Measurements from ENCODE around the gene CELF2. TPM values are rescaled to one million over a fixed set of nuclear protein-coding genes. Genes with fewer than 3 reads are reported as not detected.

CELF2 gene
- total RNA-seq, 3 donors from 2014 or later (not counting 1 experiment from before 2014, with no cell fraction given): 282 to 298 (median 295) TPM

DNA sequence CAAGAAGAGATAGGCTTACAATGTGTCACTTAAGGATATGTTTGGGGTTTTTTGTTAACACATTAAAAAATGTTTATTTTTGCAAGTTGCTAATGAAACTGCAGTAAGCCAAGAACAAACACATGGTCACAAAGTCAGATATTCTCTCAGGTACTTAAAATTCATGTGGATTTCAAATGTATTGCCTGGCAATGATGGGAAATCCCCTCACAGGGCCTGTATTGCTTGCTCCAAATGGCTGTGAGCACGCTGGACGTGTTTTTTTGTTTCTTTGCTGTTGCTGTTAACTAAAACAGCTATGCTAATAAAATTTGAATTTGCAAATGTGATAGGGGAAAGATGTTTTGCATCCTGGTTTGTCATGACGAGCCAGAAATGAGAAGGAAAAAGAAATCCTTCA, 3.8 kb upstream of the CELF2 start:
- TF ChIP-seq, protein P1, sequence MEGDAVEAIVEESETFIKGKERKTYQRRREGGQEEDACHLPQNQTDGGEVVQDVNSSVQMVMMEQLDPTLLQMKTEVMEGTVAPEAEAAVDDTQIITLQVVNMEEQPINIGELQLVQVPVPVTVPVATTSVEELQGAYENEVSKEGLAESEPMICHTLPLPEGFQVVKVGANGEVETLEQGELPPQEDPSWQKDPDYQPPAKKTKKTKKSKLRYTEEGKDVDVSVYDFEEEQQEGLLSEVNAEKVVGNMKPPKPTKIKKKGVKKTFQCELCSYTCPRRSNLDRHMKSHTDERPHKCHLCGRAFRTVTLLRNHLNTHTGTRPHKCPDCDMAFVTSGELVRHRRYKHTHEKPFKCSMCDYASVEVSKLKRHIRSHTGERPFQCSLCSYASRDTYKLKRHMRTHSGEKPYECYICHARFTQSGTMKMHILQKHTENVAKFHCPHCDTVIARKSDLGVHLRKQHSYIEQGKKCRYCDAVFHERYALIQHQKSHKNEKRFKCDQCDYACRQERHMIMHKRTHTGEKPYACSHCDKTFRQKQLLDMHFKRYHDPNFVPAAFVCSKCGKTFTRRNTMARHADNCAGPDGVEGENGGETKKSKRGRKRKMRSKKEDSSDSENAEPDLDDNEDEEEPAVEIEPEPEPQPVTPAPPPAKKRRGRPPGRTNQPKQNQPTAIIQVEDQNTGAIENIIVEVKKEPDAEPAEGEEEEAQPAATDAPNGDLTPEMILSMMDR (IDR thresholded peaks at IDR 0.05): no peak
- Mint-ChIP-seq H3K27me3 (ENCODE audit: low read depth in 2 of 2) (peaks cover 50 to 72% of the 10 kb centered on the region in 2 donors), H3K9me3 (no peaks in the 10 kb centered on the region), H3K4me3 (no peak overlapping the region), H3K4me1 (peaks cover 8% of the 10 kb centered on the region in 2 donors), H3K27ac (no peak overlapping the region), H3K36me3 (no peaks in the 10 kb centered on the region)
- Histone ChIP-seq H3K4me1 (ENCODE audit: control insufficient read depth, insufficient read depth, low read length) (peaks cover 5% of the 10 kb centered on the region), H3K27me3 (ENCODE audit: control insufficient read depth, insufficient read depth, low read length) (peaks cover 28% of the 10 kb centered on the region), H3K4me3 (ENCODE audit: low read length) (no peak overlapping the region), H3K36me3 (ENCODE audit: control insufficient read depth, insufficient read depth, low read length) (no peaks in the 10 kb centered on the region), H3K9me3 (ENCODE audit: control insufficient read depth, insufficient read depth, low read length) (no peaks in the 10 kb centered on the region), H3K27ac (ENCODE audit: low read length) (no peak overlapping the region)
- no peak for DNase-seq
- intact Hi-C loops (cut with micrococcal nuclease): no loop called here
- WGBS (ENCODE audit: insufficient coverage): 92% methylated on average over 3 of the region's 3 CpGs
- ATAC-seq: no peak

DNA sequence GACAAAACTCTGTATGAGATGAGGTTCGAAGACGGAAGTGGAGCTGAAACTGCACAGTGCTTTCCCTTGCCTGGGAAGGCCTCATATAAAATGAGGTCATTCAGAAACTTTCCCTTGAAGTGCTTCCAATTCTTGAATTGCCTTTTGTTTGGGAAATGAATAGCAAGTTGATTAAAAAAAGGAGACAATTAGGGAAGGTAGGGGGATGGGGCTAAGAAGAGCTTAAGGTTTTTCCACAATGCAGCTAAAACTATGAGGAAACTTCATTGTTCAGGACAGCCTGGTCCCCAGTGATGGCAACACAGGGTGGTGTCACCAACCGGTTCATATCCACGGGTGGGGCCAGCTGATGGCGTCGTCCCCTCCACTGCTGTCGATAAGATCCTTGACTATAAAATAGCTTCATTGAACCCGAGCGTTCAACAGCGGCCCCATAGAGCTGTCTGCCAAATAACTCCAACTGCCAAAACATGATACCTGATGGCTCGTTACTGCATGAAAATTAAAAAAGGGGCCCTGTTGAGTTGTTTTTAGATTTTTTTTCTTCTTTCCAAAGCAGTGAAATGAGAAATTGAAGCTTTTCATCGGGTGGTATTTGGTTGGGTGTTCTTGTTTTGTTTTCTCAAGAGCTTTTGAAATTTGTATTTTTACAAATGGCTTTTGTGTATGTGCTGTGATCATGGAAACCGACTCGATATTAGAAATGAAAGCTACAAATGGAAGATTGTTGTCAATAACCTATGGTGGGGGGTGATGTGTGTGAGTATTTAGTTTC, 2.8 kb upstream of the CELF2 start:
- peaks cover 5% of the 10 kb centered on the region for H3K4me1 ChIP-seq (ENCODE audit: control insufficient read depth, insufficient read depth, low read length)
- Mint-ChIP-seq H3K9me3 (no peaks in the 10 kb centered on the region), H3K27me3 (ENCODE audit: low read depth in 2 of 2) (peaks cover 56 to 82% of the 10 kb centered on the region in 2 donors), H3K4me1 (peaks cover 10 to 11% of the 10 kb centered on the region in 2 donors), H3K4me3 (no peak overlapping the region), H3K27ac (no peak overlapping the region), H3K36me3 (no peaks in the 10 kb centered on the region)
- peaks cover 37% of the 10 kb centered on the region for H3K27me3 ChIP-seq (ENCODE audit: control insufficient read depth, insufficient read depth, low read length)
- ATAC-seq (no peak), DNase-seq (no peak)
- no peak overlapping the region for H3K27ac ChIP-seq (ENCODE audit: low read length)
- 96% methylated on average over 14 of the region's 14 CpGs for whole genome bisulfite sequencing (ENCODE audit: insufficient coverage)
- no peak overlapping the region for H3K4me3 ChIP-seq (ENCODE audit: low read length)
- intact Hi-C loops (cut with micrococcal nuclease): no loop called here
- TF ChIP-seq, protein P1 (IDR thresholded peaks at IDR 0.05): no peak
- no peaks in the 10 kb centered on the region for H3K36me3 ChIP-seq (ENCODE audit: control insufficient read depth, insufficient read depth, low read length)
- H3K9me3 ChIP-seq (ENCODE audit: control insufficient read depth, insufficient read depth, low read length): no peaks in the 10 kb centered on the region

DNA sequence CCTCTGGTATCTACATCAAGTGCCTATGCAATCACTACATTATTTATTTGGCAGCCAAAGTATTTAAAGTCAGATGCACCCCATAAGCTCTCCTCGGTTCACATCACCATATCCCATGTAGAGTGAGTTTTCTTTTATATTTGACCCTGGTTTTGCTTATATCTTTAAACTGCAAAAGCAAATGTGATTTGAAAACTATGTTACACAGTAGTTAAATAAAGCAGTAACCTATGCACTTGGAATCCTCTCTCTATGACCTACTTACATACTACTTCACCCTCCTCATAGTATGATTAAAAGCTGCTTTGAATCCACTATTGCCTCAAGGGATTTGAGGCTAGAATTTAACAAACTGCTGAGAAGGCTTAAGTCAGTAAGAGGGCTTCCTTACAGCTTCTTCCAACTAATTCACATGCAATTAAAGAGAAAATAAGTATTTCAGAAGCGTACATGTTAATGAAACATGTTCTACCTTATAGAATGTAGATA, 2.2 kb upstream of the CELF2 start:
- TF ChIP-seq, protein P1 (IDR thresholded peaks at IDR 0.05): no peak
- no peaks in the 10 kb centered on the region for H3K9me3 ChIP-seq (ENCODE audit: control insufficient read depth, insufficient read depth, low read length)
- no peak overlapping the region for H3K4me3 ChIP-seq (ENCODE audit: low read length)
- H3K27ac ChIP-seq (ENCODE audit: low read length): no peak overlapping the region
- no peak overlapping the region for H3K27ac Mint-ChIP-seq
- H3K36me3 Mint-ChIP-seq: no peaks in the 10 kb centered on the region
- no peak overlapping the region for H3K4me3 Mint-ChIP-seq
- H3K27me3 ChIP-seq (ENCODE audit: control insufficient read depth, insufficient read depth, low read length): peaks cover 38% of the 10 kb centered on the region
- peaks cover 5% of the 10 kb centered on the region for H3K4me1 ChIP-seq (ENCODE audit: control insufficient read depth, insufficient read depth, low read length)
- peaks cover 58 to 85% of the 10 kb centered on the region in 2 donors for H3K27me3 Mint-ChIP-seq (ENCODE audit: low read depth in 2 of 2)
- H3K36me3 ChIP-seq (ENCODE audit: control insufficient read depth, insufficient read depth, low read length): no peaks in the 10 kb centered on the region
- no peaks in the 10 kb centered on the region for H3K9me3 Mint-ChIP-seq
- H3K4me1 Mint-ChIP-seq: peaks cover 10 to 11% of the 10 kb centered on the region in 2 donors
- no CpG with 5 or more reads among the region's 2 CpGs for WGBS (ENCODE audit: insufficient coverage)
- no peak for ATAC-seq
- no peak for DNase-seq
- intact Hi-C loops (cut with micrococcal nuclease): no loop called here
